AG09309 (cell line): ENCODE measurements around the gene BICRAL.

ENCODE experiments used
- DNase-seq: peaks from one replicate; pipeline ENCODE4 v3.0.0-alpha.2; 2010; ENCODE audit warnings: low read depth
- H3K4me3 ChIP-seq: 2 replicates; pipeline ENCODE4 v1.5.1; 2011; ENCODE audit warnings: mild to moderate bottlenecking, low read depth, low read length, moderate library complexity; ENCODE audit not compliant: control insufficient read depth
- TF ChIP-seq, protein P1 (sequence below): IDR thresholded peaks from 2 replicates; pipeline ENCODE4 v1.5.1; 2011; ENCODE audit warnings: mild to moderate bottlenecking, low read depth, low read length, inconsistent platforms; ENCODE audit not compliant: insufficient read depth, control insufficient read depth; ENCODE audit errors: missing control alignments

Gene BICRAL

DNA sequence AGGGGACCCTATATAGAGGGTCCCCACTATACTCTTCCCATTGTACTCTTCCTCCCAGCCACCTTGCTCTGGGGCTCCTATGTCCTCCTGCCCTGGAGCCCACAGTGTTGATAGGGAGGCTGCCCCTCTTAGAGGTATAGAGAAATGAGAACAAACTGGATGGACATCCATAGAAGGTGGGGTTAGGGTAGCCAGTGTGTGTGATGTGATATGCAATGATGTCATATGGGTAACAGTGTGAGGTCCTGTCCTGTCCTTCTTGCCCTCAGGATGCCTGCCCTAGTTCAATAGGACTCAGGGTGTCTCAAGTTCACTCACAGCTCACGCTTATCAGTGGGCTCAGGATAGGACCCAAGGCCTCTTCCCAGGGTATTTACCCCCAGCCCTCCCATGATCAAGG, 134.4 kb downstream of the BICRAL start:
- DNase-seq, result no peak
- no peak overlapping the region for H3K4me3 ChIP-seq
- TF ChIP-seq, protein P1, sequence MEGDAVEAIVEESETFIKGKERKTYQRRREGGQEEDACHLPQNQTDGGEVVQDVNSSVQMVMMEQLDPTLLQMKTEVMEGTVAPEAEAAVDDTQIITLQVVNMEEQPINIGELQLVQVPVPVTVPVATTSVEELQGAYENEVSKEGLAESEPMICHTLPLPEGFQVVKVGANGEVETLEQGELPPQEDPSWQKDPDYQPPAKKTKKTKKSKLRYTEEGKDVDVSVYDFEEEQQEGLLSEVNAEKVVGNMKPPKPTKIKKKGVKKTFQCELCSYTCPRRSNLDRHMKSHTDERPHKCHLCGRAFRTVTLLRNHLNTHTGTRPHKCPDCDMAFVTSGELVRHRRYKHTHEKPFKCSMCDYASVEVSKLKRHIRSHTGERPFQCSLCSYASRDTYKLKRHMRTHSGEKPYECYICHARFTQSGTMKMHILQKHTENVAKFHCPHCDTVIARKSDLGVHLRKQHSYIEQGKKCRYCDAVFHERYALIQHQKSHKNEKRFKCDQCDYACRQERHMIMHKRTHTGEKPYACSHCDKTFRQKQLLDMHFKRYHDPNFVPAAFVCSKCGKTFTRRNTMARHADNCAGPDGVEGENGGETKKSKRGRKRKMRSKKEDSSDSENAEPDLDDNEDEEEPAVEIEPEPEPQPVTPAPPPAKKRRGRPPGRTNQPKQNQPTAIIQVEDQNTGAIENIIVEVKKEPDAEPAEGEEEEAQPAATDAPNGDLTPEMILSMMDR, result no peak
